ENCODE data around the gene CYP26A1.
"Not testable (repeated sequence)": the region's sequence is repeated elsewhere in the genome, so short reads cannot be mapped to it uniquely, and the experiment has no call there.

Gene CYP26A1

GRCh38 chr10:93080350-93081046, 6.8 kb downstream of the CYP26A1 start:
- peak; percentile 73 for DNase-seq (ENCODE audit: low spot score)

- DNase-seq (ENCODE audit: low spot score): no peak
These were observed 7.6 kb downstream of the CYP26A1 start for GRCh38 chr10:93081318-93081717.

GRCh38 chr10:93081834-93082233, 8.1 kb downstream of the CYP26A1 start:
- no peak for DNase-seq (ENCODE audit: low spot score)

DNA sequence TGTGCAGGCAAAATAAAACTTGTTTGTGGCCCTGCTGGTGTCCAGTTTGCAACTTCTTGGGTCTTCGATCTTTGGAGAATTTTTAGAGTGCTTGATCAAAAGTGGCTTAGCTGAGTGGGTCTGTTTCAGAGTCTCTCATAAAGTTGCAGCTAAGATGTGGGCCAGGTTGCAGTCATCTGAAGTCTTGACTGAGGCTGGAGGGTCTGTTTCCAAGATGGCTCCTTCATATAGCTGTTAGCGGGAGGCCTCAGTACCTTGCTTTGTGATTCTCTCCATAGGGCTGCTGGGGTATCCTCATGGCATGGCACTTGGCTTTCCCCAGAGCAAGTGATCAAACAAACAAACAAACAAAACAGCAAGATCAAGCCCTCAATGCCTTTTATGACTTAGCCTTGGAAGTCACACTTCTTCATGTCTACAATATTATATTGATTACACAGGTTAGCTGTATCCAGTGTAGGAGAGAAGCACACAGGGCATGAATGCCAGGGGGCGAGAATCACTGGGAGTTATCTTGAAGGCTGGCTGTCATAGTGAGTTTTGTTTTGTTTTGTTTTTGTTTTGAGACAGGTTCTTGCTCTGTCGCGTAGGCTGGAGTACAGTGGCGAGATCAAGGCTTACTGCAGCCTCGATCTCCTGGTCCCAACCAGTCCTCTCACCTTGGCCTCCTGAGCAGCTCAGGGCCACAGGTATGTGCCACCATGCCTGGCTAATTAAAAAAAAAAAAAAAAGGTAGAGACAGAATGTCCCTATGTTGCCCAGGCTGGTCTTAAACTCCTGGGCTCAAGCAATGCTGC, 10.2 kb downstream of the CYP26A1 start:
- no peak for DNase-seq (ENCODE audit: low spot score)

GRCh38 chr10:93085272-93085859, 11.7 kb downstream of the CYP26A1 start:
- DNase-seq (ENCODE audit: low spot score): no peak

GRCh38 chr10:93086289-93086688, 12.6 kb downstream of the CYP26A1 start:
- DNase-seq (ENCODE audit: low spot score): no peak

DNA sequence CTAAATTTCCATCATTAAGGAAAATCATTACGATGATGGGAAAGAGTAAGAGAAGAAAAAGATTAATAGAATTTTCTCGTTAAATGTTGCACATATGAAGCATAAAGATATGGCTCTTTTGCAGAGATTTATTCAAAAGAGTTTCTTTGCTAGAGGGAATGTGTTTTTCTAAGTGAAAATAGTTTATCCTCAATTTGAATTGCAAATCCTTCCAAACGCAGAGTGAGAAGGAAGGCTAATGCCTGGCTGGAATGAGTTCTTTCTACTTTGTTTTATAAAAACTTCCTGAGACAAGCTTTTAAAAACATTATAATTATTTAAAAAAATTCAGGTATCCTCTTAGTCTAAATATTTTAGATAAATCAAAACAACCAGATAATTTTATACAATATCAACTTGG, 14.2 kb downstream of the CYP26A1 start:
- no peak for DNase-seq (ENCODE audit: low spot score)

GRCh38 chr10:93088466-93088865, 14.8 kb downstream of the CYP26A1 start:
- no peak for DNase-seq (ENCODE audit: low spot score)

GRCh38 chr10:93090619-93091018, 16.9 kb downstream of the CYP26A1 start:
- no peak for DNase-seq (ENCODE audit: low spot score)

GRCh38 chr10:93091960-93092359, 18.3 kb downstream of the CYP26A1 start:
- no peak for DNase-seq (ENCODE audit: low spot score)

- no peak for DNase-seq (ENCODE audit: low spot score)
These were observed 21.5 kb downstream of the CYP26A1 start for GRCh38 chr10:93095225-93095624.

DNA sequence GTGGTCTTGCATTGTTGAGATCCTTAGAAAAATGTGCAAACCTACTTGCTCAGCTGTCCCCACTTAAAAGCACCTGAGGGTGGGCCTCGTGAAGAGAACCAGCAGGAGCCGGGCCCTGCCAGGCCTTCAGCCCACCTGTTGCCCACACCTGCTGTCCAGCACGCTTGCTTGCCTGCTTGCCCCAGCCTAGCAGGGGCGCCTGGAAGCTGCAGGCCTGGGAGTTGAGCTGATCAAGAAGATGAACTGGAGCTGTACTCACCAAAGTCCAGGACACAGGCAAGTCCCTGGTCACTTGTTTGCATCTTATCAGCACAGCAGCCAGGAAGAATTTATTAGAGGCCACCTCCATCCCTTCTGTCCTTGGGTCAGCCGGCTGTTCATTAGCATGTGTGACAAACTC, 23.2 kb downstream of the CYP26A1 start:
- no peak for DNase-seq (ENCODE audit: low spot score)

DNA sequence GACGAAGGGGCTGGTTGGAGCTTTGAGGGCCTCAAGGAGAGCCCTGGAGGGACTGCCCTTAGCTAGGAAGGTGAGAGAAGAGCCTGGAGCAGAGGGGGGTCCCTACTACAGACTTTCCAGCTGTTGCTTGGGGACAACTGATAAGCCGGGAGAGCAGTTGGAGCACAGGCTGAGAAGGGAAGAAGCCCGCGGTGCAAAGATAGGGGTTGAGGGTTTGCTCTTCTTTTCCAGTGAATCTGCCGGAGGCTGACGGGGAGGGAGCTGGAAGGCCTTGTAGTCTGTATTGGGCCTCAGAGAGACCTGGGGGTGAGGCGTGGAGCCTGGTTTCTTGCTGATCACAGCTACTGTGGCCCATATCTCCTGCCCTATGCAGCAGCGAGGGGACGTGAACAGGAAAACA, 23.7 kb downstream of the CYP26A1 start:
- DNase-seq (ENCODE audit: low spot score): no peak

GRCh38 chr10:93098816-93099215, 25.1 kb downstream of the CYP26A1 start:
- DNase-seq (ENCODE audit: low spot score): no peak

DNA sequence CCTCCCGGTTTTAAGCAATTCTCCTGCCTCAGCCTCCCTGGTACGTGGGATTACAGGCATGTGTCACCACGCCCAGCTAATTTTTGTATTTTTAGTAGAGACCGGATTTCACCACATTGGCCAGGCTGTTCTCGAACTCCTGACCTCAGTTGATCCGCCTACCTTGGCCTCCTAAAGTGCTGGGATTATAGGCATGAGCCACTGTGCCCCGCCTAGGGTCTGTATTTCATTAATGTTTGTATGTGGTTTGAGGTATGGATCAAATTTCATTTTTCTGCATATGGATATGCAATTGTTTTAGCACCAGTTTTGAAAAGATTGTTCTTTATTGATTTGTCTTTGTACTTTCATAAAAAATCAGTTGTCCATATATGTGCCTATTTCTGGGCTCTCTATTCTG, 26.0 kb downstream of the CYP26A1 start:
- no peak for DNase-seq (ENCODE audit: low spot score)

DNA sequence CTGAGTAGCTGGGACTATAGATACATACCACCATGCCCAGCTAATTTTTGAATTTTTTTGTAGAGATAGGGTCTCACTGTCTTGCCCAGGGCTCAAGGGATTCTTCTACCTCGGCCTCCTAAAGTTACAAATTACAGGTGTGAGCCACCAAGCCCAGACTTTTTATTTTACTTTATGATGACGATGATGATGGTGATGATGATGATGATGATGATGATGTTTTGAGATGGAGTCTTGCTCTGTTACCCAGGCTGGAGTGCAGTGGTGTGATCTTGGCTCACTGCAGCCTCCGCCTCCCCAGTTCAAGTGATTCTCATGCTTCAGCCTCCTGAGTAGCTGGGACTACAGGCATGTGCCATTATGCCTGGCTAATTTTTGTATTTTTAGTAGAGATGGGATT, 27.5 kb downstream of the CYP26A1 start:
- DNase-seq (ENCODE audit: low spot score): not testable (repeated sequence)

- DNase-seq (ENCODE audit: low spot score): no peak
These were observed 30.3 kb downstream of the CYP26A1 start for GRCh38 chr10:93103953-93104352.

DNA sequence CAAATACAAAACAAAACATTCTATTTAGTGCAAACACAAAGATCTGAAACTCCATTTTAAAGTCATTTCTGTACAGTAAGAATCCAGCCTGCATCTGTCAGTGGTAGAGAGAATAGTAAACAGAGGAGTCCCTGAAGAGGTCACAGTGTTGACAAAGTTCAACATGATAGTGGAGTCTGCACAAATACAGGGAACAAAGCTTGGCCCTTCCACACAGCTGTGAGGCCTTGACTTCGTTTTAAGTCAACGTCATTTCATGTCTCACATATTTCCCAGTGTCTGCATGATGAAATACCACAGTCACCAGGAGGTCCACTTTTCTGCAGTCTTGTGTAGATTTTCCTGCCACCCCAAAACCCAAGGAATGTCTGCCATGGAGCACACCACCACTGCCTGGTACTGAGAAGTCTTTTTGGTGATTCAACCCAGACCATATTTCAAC, 33.0 kb downstream of the CYP26A1 start:
- peak; percentile 54 for DNase-seq (ENCODE audit: low spot score)

DNA sequence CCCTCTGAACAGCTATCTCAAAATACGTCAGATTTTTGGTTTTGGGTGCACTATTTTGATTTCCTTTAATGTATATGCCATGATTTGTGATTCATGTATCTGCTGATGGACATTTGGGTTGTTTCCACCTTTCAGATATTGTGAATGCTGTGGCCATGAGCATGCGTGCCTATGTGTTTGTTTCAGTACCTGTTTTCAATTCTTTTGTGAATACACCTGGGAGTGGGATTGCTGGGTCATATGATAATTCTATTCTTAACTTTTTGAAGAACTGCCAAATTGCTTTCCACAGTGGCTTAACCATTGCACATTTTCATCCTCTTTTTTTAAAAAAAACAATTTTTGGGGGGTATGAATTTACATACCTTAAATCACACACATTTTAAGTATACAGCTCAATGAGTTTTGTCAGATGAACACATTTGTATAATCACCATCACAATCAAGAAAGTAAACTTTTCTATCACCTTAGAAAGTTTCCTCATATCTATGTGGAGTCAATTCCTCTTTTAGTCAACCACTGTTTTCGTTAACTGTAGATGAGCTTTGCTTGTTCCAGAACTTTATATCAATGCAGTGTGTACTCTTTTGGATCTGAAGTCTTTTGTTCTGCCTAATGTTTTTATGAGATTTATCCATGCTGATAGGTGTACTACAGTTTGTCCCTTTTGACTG, 36.9 kb downstream of the CYP26A1 start:
- no peak for DNase-seq (ENCODE audit: low spot score)

GRCh38 chr10:93113042-93113441, 39.3 kb downstream of the CYP26A1 start:
- peak; percentile 34 for DNase-seq (ENCODE audit: low spot score)

GRCh38 chr10:93115661-93116383, 42.1 kb downstream of the CYP26A1 start:
- peak; percentile 46 for DNase-seq (ENCODE audit: low spot score)

DNA sequence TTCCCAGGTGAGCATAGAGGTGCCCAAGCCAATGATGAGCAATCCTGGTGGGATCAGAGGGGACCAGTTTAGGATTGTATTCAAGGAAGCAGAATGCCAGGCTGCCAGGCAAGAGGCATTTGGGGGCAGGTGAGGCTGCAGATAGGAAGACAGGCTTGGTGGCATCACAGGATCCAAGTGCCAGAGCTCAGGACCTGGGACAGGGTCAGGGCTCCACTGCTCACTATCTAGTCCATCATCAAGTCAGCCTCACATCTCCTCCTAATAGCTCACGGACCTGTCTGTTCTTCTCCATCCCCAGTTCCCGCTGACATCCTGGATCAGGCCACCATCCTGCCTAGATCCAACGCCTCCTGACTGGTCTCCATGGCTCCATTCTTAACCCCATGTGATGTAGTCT, 47.6 kb downstream of the CYP26A1 start:
- DNase-seq (ENCODE audit: low spot score): no peak

Measured in HuH-7.5 (cell line).